ENCODE measurements around the gene EXOC7. TPM values are rescaled to one million over a fixed set of nuclear protein-coding genes. Genes with fewer than 3 reads are reported as not detected.

Gene EXOC7
- total RNA-seq, 1 experiment from 2014 or later = 126 TPM

- ATAC-seq (peak; percentile 6), DNase-seq (ENCODE audit: low spot score) (no peak)
- H3K9me3 Mint-ChIP-seq = no peaks in the 10 kb centered on the region
- ChIA-PET POLR2A (interaction anchor here (0.7 to 3.3 kb wide), 3 partner anchors 8 to 141 kb away, joined by 3 to 17 read pairs (median 3); no protein-coding TSS in a partner anchor), CTCF (interaction anchor here (0.5 to 7.0 kb wide), 16 partner anchors 7 to 138 kb away, joined by 3 to 41 read pairs (median 4); no protein-coding TSS in a partner anchor)
- peaks cover 71% of the 10 kb centered on the region for H3K27me3 Mint-ChIP-seq (ENCODE audit: low read depth)
- H3K27ac Mint-ChIP-seq = no peak overlapping the region
- peaks cover 80% of the 10 kb centered on the region for H3K4me1 Mint-ChIP-seq
- H3K36me3 Mint-ChIP-seq = no peaks in the 10 kb centered on the region
- H3K4me3 Mint-ChIP-seq = peak overlapping the region; percentile 82
- TF ChIP-seq GRHL2 (CRISPR knock-in tag; IDR thresholded peaks at IDR 0.05; ENCODE audit: insufficient replicate concordance, severe bottlenecking) (no peak), SMAD3 (CRISPR knock-in tag; IDR thresholded peaks at IDR 0.05; ENCODE audit: borderline replicate concordance) (0 out of 2 replicates have a peak, but pooled peaks have one; percentile 23)
Measured at GRCh38 chr17:76140661-76141211, 37.1 kb upstream of the EXOC7 start.

GRCh38 chr17:76139801-76140660 is 36.4 kb upstream of the EXOC7 start:
- no peaks in the 10 kb centered on the region for H3K36me3 Mint-ChIP-seq
- peaks cover 75% of the 10 kb centered on the region for H3K27me3 Mint-ChIP-seq (ENCODE audit: low read depth)
- peak overlapping the region; percentile 87 for H3K4me3 Mint-ChIP-seq
- H3K27ac Mint-ChIP-seq = no peak overlapping the region
- H3K9me3 Mint-ChIP-seq = no peaks in the 10 kb centered on the region
- no peak for ATAC-seq
- DNase-seq (ENCODE audit: low spot score) = peak; percentile 50
- POLR2A ChIA-PET = no interaction called here
- H3K4me1 Mint-ChIP-seq = peaks cover 78% of the 10 kb centered on the region
- CTCF ChIA-PET = interaction anchor here (0.5 to 9.7 kb wide), 10 partner anchors 6 to 139 kb away, joined by 3 to 176 read pairs (median 5); no protein-coding TSS in a partner anchor
- TF ChIP-seq FOXP4 (CRISPR knock-in tag; IDR thresholded peaks at IDR 0.05) (peak; percentile 40; the same call in 1 of the 2 replicates), GRHL2 (CRISPR knock-in tag; IDR thresholded peaks at IDR 0.05; ENCODE audit: insufficient replicate concordance, severe bottlenecking) (no peak), STAT6 (CRISPR knock-in tag; conservative IDR thresholded peaks at IDR 0.05; ENCODE audit: low read depth) (no peak), HMGXB4 (CRISPR knock-in tag; IDR thresholded peaks at IDR 0.05) (0 out of 2 replicates have a peak, but pooled peaks have one; percentile 34), E2F5 (CRISPR knock-in tag; IDR thresholded peaks at IDR 0.05) (no peak), FOXK1 (CRISPR knock-in tag; IDR thresholded peaks at IDR 0.05) (peak; percentile 27; the same call in 1 of the 2 replicates), MYBL2 (CRISPR knock-in tag; IDR thresholded peaks at IDR 0.05) (peak; percentile 69; the same call in 1 of the 2 replicates), ZNF532 (CRISPR knock-in tag; IDR thresholded peaks at IDR 0.05; ENCODE audit: borderline replicate concordance) (no peak), OVOL2 (CRISPR knock-in tag; IDR thresholded peaks at IDR 0.05; ENCODE audit: borderline replicate concordance) (no peak), IRF2 (CRISPR knock-in tag; IDR thresholded peaks at IDR 0.05; ENCODE audit: borderline replicate concordance, low read depth) (no peak), ATF1 (CRISPR knock-in tag; IDR thresholded peaks at IDR 0.05) (no peak), ARID4B (CRISPR knock-in tag; IDR thresholded peaks at IDR 0.05; ENCODE audit: borderline replicate concordance) (no peak)

All from WTC11 (cell line).